IMR-90 (cell line): ENCODE results near the gene GPRC5C. TPM values are rescaled to one million over a fixed set of nuclear protein-coding genes. Genes with fewer than 3 reads are reported as not detected.

Experiments
- ATAC-seq: fragments of 200-7000 bp; cut with Tn5 transposase; 2 replicates; pipeline ENCODE4 v1.9.1; 2020; ENCODE audit warnings: low read depth, mild to moderate bottlenecking, moderate library complexity
- BruUV-seq: library from RNA; stranded (reverse); fragments of 400-500 nt; replicated peaks from 2 replicates; lab custom pipeline; 2021; lab: Mats Ljungman, UMichigan
- CTCF ChIA-PET: fragments of 300-600 bp; formaldehyde crosslinking; extraction: SDS; loops from one replicate; lab custom pipeline; 2021; ENCODE audit warnings: antibody characterized with exemption; lab: Yijun Ruan, JAX
- POLR2A ChIA-PET: fragments of 300-600 bp; sonication (Branson Sonifier 250); formaldehyde crosslinking; loops from one replicate; lab custom pipeline; 2022; ENCODE audit warnings: antibody characterized with exemption; ENCODE audit not compliant: unreplicated experiment; lab: Charles Lee
- DNase-seq: peaks from one replicate; pipeline ENCODE4 v3.0.0; 2013
- H2AFZ ChIP-seq: replicated peaks from 2 replicates; pipeline ENCODE3; 2013; ENCODE audit warnings: low read length, mild to moderate bottlenecking; ENCODE audit not compliant: poor library complexity
- H2AK5ac ChIP-seq: 2 replicates; pipeline ENCODE4 v1.6.1; 2013; ENCODE audit warnings: low read depth, low read length, inconsistent platforms
- H2AK9ac ChIP-seq: replicated peaks from 2 replicates; pipeline ENCODE3; 2013; ENCODE audit warnings: mild to moderate bottlenecking, low read depth, low read length, moderate library complexity; ENCODE audit not compliant: poor library complexity
- H2BK120ac ChIP-seq: 2 replicates; pipeline ENCODE4 v1.6.1; 2013; ENCODE audit warnings: low read depth, low read length, inconsistent platforms
- H2BK15ac ChIP-seq: 3 replicates; pipeline ENCODE4 v1.6.1; 2013; ENCODE audit warnings: low read depth, low read length, inconsistent platforms
- H2BK20ac ChIP-seq: 2 replicates; pipeline ENCODE4 v1.6.1; 2013; ENCODE audit warnings: low read depth, mild to moderate bottlenecking, inconsistent platforms, low read length, moderate library complexity
- H2BK5ac ChIP-seq: 2 replicates; pipeline ENCODE4 v1.6.1; 2013; ENCODE audit warnings: mild to moderate bottlenecking, low read depth, low read length, inconsistent platforms; ENCODE audit not compliant: poor library complexity, severe bottlenecking
- H3K14ac ChIP-seq: replicated peaks from 2 replicates; pipeline ENCODE4 v1.6.1; 2013; ENCODE audit warnings: low read depth, low read length, inconsistent platforms
- H3K18ac ChIP-seq: 2 replicates; pipeline ENCODE4 v1.6.1; 2013; ENCODE audit warnings: low read depth, low read length, control low read depth
- H3K23ac ChIP-seq: 2 replicates; pipeline ENCODE4 v1.6.1; 2013; ENCODE audit warnings: low read depth, low read length, inconsistent platforms
- H3K27ac ChIP-seq: 2 replicates; pipeline ENCODE4 v1.5.1; 2013; ENCODE audit warnings: mild to moderate bottlenecking, control low read depth, low read length; ENCODE audit not compliant: insufficient read depth
- H3K27me3 ChIP-seq: 2 replicates; pipeline ENCODE4 v1.6.1; 2013; ENCODE audit warnings: low read length; ENCODE audit not compliant: control insufficient read depth, insufficient read depth
- H3K36me3 ChIP-seq: 2 replicates; pipeline ENCODE4 v1.6.1; 2013; ENCODE audit warnings: low read length, mixed read lengths; ENCODE audit not compliant: control insufficient read depth, insufficient read depth
- H3K4ac ChIP-seq: 2 replicates; pipeline ENCODE4 v1.6.1; 2013; ENCODE audit warnings: low read depth, low read length, inconsistent platforms
- H3K4me1 ChIP-seq: 2 replicates; pipeline ENCODE4 v1.6.1; 2013; ENCODE audit warnings: low read length, mixed read lengths; ENCODE audit not compliant: control insufficient read depth, insufficient read depth
- H3K4me2 ChIP-seq: 2 replicates; pipeline ENCODE4 v1.6.1; 2013; ENCODE audit warnings: low read depth, mild to moderate bottlenecking, control low read depth, low read length, moderate library complexity
- H3K4me3 ChIP-seq: 2 replicates; pipeline ENCODE4 v1.5.1; 2013; ENCODE audit warnings: low read depth, mild to moderate bottlenecking, control low read depth, low read length, moderate library complexity; ENCODE audit not compliant: insufficient read depth
- H3K56ac ChIP-seq: 2 replicates; pipeline ENCODE4 v1.6.1; 2013; ENCODE audit warnings: low read length, inconsistent platforms; ENCODE audit not compliant: insufficient read depth; ENCODE audit errors: extremely low read depth
- H3K79me1 ChIP-seq, 2 experiments: 2 replicates each; pipeline ENCODE4 v1.6.1; 2013; ENCODE audit warnings: low read length in 2 of 2, inconsistent platforms in 1 of 2, low read depth in 1 of 2
- H3K9ac ChIP-seq: 2 replicates; pipeline ENCODE4 v1.6.1; 2013; ENCODE audit warnings: low read depth, low read length, control low read depth
- H3K9me1 ChIP-seq: 2 replicates; pipeline ENCODE4 v1.6.1; 2013; ENCODE audit warnings: low read length, inconsistent platforms; ENCODE audit not compliant: insufficient read depth
- H3K9me3 ChIP-seq: 2 replicates; pipeline ENCODE4 v1.6.1; 2013; ENCODE audit warnings: low read length; ENCODE audit not compliant: control insufficient read depth, insufficient read depth
- H4K20me1 ChIP-seq: 2 replicates; pipeline ENCODE4 v1.6.1; 2013; ENCODE audit warnings: low read length, inconsistent platforms; ENCODE audit not compliant: insufficient read depth
- H4K5ac ChIP-seq: 2 replicates; pipeline ENCODE4 v1.6.1; 2013; ENCODE audit warnings: mild to moderate bottlenecking, low read depth, low read length, control low read depth
- H4K8ac ChIP-seq, 2 experiments: 2 replicates each; pipeline ENCODE4 v1.6.1; 2013; ENCODE audit warnings: low read depth in 2 of 2, low read length in 2 of 2, control low read depth in 1 of 2, inconsistent platforms in 1 of 2
- H4K91ac ChIP-seq: 2 replicates; pipeline ENCODE4 v1.6.1; 2013; ENCODE audit warnings: low read depth, low read length, inconsistent platforms; ENCODE audit not compliant: insufficient read depth
- BHLHE40 ChIP-seq: fragments of 150-350 bp; IDR thresholded peaks from 2 replicates; pipeline ENCODE4 v1.6.1; 2016; ENCODE audit warnings: mild to moderate bottlenecking, low read depth, low read length
- CHD1 ChIP-seq: IDR thresholded peaks from 2 replicates; pipeline ENCODE4 v1.6.1; 2012; ENCODE audit warnings: low read depth, low read length, improper control_type of control experiment
- FOS ChIP-seq: fragments of 150-350 bp; IDR thresholded peaks from 2 replicates; pipeline ENCODE4 v1.6.1; 2016; ENCODE audit warnings: low read depth, low read length
- MAFK ChIP-seq: IDR thresholded peaks from 2 replicates; pipeline ENCODE4 v1.6.1; 2012; ENCODE audit warnings: low read depth, low read length, improper control_type of control experiment
- MAZ ChIP-seq: IDR thresholded peaks from 2 replicates; pipeline ENCODE4 v1.6.1; 2012; ENCODE audit warnings: low read depth, mild to moderate bottlenecking, low read length, improper control_type of control experiment, moderate library complexity, borderline replicate concordance
- MXI1 ChIP-seq: IDR thresholded peaks from 2 replicates; pipeline ENCODE4 v1.6.1; 2012; ENCODE audit warnings: low read depth, mild to moderate bottlenecking, low read length, moderate library complexity, borderline replicate concordance
- NFE2L2 ChIP-seq: fragments of 150-350 bp; IDR thresholded peaks from 2 replicates; pipeline ENCODE4 v1.6.1; 2016; ENCODE audit warnings: low read depth, mild to moderate bottlenecking, low read length
- POLR2A ChIP-seq: IDR thresholded peaks from 2 replicates; pipeline ENCODE4 v1.6.1; 2012; ENCODE audit warnings: mild to moderate bottlenecking, low read depth, low read length
- RAD21 ChIP-seq: IDR thresholded peaks from 2 replicates; pipeline ENCODE4 v1.6.1; 2012; ENCODE audit warnings: low read length, improper control_type of control experiment
- RCOR1 ChIP-seq: IDR thresholded peaks from 2 replicates; pipeline ENCODE4 v1.6.1; 2012; ENCODE audit warnings: mild to moderate bottlenecking, low read length, improper control_type of control experiment; ENCODE audit not compliant: insufficient replicate concordance
- RFX5 ChIP-seq: IDR thresholded peaks from 2 replicates; pipeline ENCODE4 v1.8.0; 2012; ENCODE audit warnings: low read depth, mild to moderate bottlenecking, low read length, moderate library complexity
- SMC3 ChIP-seq: fragments of 150-350 bp; IDR thresholded peaks from 2 replicates; pipeline ENCODE4 v1.6.1; 2016; ENCODE audit warnings: low read depth, mild to moderate bottlenecking, antibody characterized with exemption, low read length, moderate library complexity
- USF2 ChIP-seq: fragments of 150-350 bp; IDR thresholded peaks from 2 replicates; pipeline ENCODE4 v1.6.1; 2017; ENCODE audit warnings: mild to moderate bottlenecking, antibody characterized with exemption, low read length, low read depth
- WGBS, 2 experiments: methylation state at CpG; one replicate each; pipeline versions ENCODE4 v1.1.5 to v1.1.7; 2013; ENCODE audit warnings: missing lambda C conversion rate in 2 of 2; ENCODE audit not compliant: insufficient read length in 1 of 2; ENCODE audit errors: extremely low coverage in 2 of 2; 5-methylcytosine and 5-hydroxymethylcytosine counted together
- dilution Hi-C: fragments of 300-500 bp; cut with HindIII; formaldehyde crosslinking; loops from one replicate; pipeline ENCODE4 v1.14.3; 2018; ENCODE audit warnings: low sequenced_read_pairs; ENCODE audit not compliant: unreplicated experiment
- in situ Hi-C: fragments of 300-500 bp; cut with MboI; formaldehyde crosslinking; loops from 3 replicates; pipeline ENCODE4 v1.14.3; 2019; ENCODE audit warnings: low sequenced_read_pairs, inconsistent platforms, mixed read lengths
- intact Hi-C: fragments of 100-400 bp; cut with micrococcal nuclease; formaldehyde crosslinking; loops from 2 replicates; pipeline ENCODE4 v1.10.0; 2022
- polyA plus RNA-seq, 3 experiments: library from polyadenylated mRNA; depleted of rRNA; stranded (reverse); fragments of >200 nt; gene quantifications; 2 replicates each; pipeline ENCODE4 v1.2.3, GENCODE V29; 2012; ENCODE audit warnings: low replicate concordance in 1 of 3
- total RNA-seq: library from RNA; depleted of rRNA; stranded (reverse); fragments of >200 nt; gene quantifications from 2 replicates; pipeline ENCODE4 v1.2.3, GENCODE V29; 2012
- TF ChIP-seq, protein P1 (sequence below): fragments of 150-350 bp; IDR thresholded peaks from 2 replicates; pipeline ENCODE4 v1.6.1; 2016; ENCODE audit warnings: low read depth, mild to moderate bottlenecking, low read length, moderate library complexity, borderline replicate concordance

Gene GPRC5C
- total and polyA plus RNA-seq, 2 of the 4 experiments (the other 2 are of a cell fraction) = not detected

GRCh38 chr17:74429604-74430384, 2.1 kb upstream of the GPRC5C start (continued):
- no peak for TF ChIP-seq MAFK

GRCh38 chr17:74430385-74430705, 1.5 kb upstream of the GPRC5C start:
- Histone ChIP-seq H3K9ac (no peak overlapping the region), H3K27ac (no peak overlapping the region)
- in situ Hi-C loops = no loop called here
- TF ChIP-seq FOS (no peak), MAZ (no peak), SMC3 (no peak), CHD1 (no peak), BHLHE40 (no peak), RAD21 (no peak), POLR2A (no peak), USF2 (no peak), MAFK (no peak), NFE2L2 (no peak), RFX5 (no peak), MXI1 (no peak), RCOR1 (no peak)
- TF ChIP-seq, protein P1, sequence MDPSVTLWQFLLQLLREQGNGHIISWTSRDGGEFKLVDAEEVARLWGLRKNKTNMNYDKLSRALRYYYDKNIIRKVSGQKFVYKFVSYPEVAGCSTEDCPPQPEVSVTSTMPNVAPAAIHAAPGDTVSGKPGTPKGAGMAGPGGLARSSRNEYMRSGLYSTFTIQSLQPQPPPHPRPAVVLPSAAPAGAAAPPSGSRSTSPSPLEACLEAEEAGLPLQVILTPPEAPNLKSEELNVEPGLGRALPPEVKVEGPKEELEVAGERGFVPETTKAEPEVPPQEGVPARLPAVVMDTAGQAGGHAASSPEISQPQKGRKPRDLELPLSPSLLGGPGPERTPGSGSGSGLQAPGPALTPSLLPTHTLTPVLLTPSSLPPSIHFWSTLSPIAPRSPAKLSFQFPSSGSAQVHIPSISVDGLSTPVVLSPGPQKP = no peak

More at GRCh38 chr17:74430385-74430705, 1.5 kb upstream of the GPRC5C start:
- Histone ChIP-seq H3K9me3 (0 out of 2 replicates have a peak, but pooled peaks cover 2% of the 10 kb centered on the region), H3K4me1 (no peaks in the 10 kb centered on the region), H2AK9ac (no peak overlapping the region), H3K56ac (no peak overlapping the region), H3K79me1 (no peaks in the 10 kb centered on the region), H4K20me1 (no peaks in the 10 kb centered on the region), H3K4me3 (no peak overlapping the region), H2BK5ac (no peak overlapping the region), H2AK5ac (no peak overlapping the region), H3K9me1 (no peaks in the 10 kb centered on the region), H2AFZ (no peak overlapping the region), H2BK120ac (no peak overlapping the region), H3K4ac (no peak overlapping the region), H4K5ac (no peak overlapping the region), H3K36me3 (no peaks in the 10 kb centered on the region), H4K8ac (no peak overlapping the region), H3K4me2 (no peak overlapping the region), H2BK15ac (no peak overlapping the region), H4K91ac (no peak overlapping the region), H3K14ac (no peak overlapping the region), H2BK20ac (no peak overlapping the region), H3K23ac (no peak overlapping the region), H3K27me3 (peaks cover 9% of the 10 kb centered on the region; the same call in 1 of the 2 replicates), H3K18ac (no peak overlapping the region)
- intact Hi-C loops (no loop called here), dilution Hi-C loops (no loop called here)
- ChIA-PET POLR2A (no interaction called here), CTCF (no interaction called here)
- no peak for DNase-seq
- no CpG with 5 or more reads among the region's 13 CpGs for WGBS, 2 experiments
- no peak for ATAC-seq
- no TSS peak for BruUV-seq
